ENCODE measurements around the gene EGFL7. TPM values are rescaled to one million over a fixed set of nuclear protein-coding genes. Genes with fewer than 3 reads are reported as not detected.
A peak's percentile ranks its signal among the peaks of the same experiment; 100 is the strongest.

EGFL7 gene
- polyA plus RNA-seq, 3 donors = 1.3 to 2.8 (median 2.2) TPM

- Mint-ChIP-seq H3K4me3 (no peak overlapping the region), H3K36me3 (peaks cover 15 to 22% of the 10 kb centered on the region in 2 donors), H3K27ac (peak overlapping the region in 3 of 7 donors; percentile 25 to 83 (median 46)), H3K9me3 (no peaks in the 10 kb centered on the region), H3K4me1 (peaks cover 21% of the 10 kb centered on the region), H3K27me3 (ENCODE audit: low read depth in 3 of 3) (peaks cover 15 to 45% (median 22%) of the 10 kb centered on the region in 3 donors)
- Histone ChIP-seq H3K36me3 (replicated peaks in 1 of 2; ENCODE audit: control insufficient read depth in 1 of 2, insufficient read depth in 2 of 2, low read length in 2 of 2) (peaks cover 24 to 27% of the 10 kb centered on the region in 2 donors), H3K27me3 (ENCODE audit: control insufficient read depth in 2 of 2, insufficient read depth in 2 of 2, low read length in 2 of 2) (peaks cover 0 to 19% of the 10 kb centered on the region in 2 donors), H3K79me2 (ENCODE audit: insufficient read depth, low read length) (peaks cover 6% of the 10 kb centered on the region), H3K4me3 (replicated peaks in 1 of 3; ENCODE audit: low read depth in 2 of 3, low read length in 3 of 3) (no peak overlapping the region), H3K4me1 (ENCODE audit: control insufficient read depth in 1 of 2, insufficient read depth in 2 of 2, low read length in 2 of 2) (peaks cover 16 to 21% of the 10 kb centered on the region in 2 donors), H4K20me1 (ENCODE audit: insufficient read depth, low read length) (peaks cover 47% of the 10 kb centered on the region), H3K27ac (ENCODE audit: low read depth in 1 of 2, low read length in 2 of 2) (no peak overlapping the region), H3K9me3 (replicated peaks in 1 of 2; ENCODE audit: control insufficient read depth in 1 of 2, insufficient read depth in 1 of 2, low read length in 2 of 2) (no peaks in the 10 kb centered on the region), H3K4me2 (replicated peaks; ENCODE audit: extremely low read depth, low read length, poor library complexity, severe bottlenecking) (no peak overlapping the region), H3K9ac (ENCODE audit: insufficient read depth, low read length, poor library complexity, severe bottlenecking) (no peak overlapping the region), H2AFZ (ENCODE audit: insufficient read depth, low read depth, low read length, poor library complexity, severe bottlenecking) (no peak overlapping the region)
- no peak for TF ChIP-seq CTCF (IDR thresholded peaks at IDR 0.05)
- intact Hi-C loops (cut with micrococcal nuclease) = no loop called here
- 50% methylated on average over 22 of the region's 24 CpGs for WGBS (ENCODE audit: insufficient coverage)
- peak; percentile 65 to 87 (median 81) for DNase-seq
These were observed 56.6 kb downstream of the EGFL7 start for GRCh38 chr9:136719195-136719880.

GRCh38 chr9:136720251-136720897, 57.7 kb downstream of the EGFL7 start:
- DNase-seq = no peak
- Histone ChIP-seq H3K27ac (ENCODE audit: low read depth in 1 of 2, low read length in 2 of 2) (no peak overlapping the region), H3K9me3 (replicated peaks in 1 of 2; ENCODE audit: control insufficient read depth in 1 of 2, insufficient read depth in 1 of 2, low read length in 2 of 2) (no peaks in the 10 kb centered on the region), H2AFZ (ENCODE audit: insufficient read depth, low read depth, low read length, poor library complexity, severe bottlenecking) (no peak overlapping the region), H4K20me1 (ENCODE audit: insufficient read depth, low read length) (peaks cover 58% of the 10 kb centered on the region), H3K9ac (ENCODE audit: insufficient read depth, low read length, poor library complexity, severe bottlenecking) (no peak overlapping the region), H3K4me1 (ENCODE audit: control insufficient read depth in 1 of 2, insufficient read depth in 2 of 2, low read length in 2 of 2) (peaks cover 11 to 15% of the 10 kb centered on the region in 2 donors), H3K27me3 (ENCODE audit: control insufficient read depth in 2 of 2, insufficient read depth in 2 of 2, low read length in 2 of 2) (peaks cover 0 to 9% of the 10 kb centered on the region in 2 donors), H3K36me3 (replicated peaks in 1 of 2; ENCODE audit: control insufficient read depth in 1 of 2, insufficient read depth in 2 of 2, low read length in 2 of 2) (peaks cover 34% of the 10 kb centered on the region in 2 donors), H3K4me3 (replicated peaks in 1 of 3; ENCODE audit: low read depth in 2 of 3, low read length in 3 of 3) (no peak overlapping the region), H3K4me2 (replicated peaks; ENCODE audit: extremely low read depth, low read length, poor library complexity, severe bottlenecking) (no peak overlapping the region), H3K79me2 (ENCODE audit: insufficient read depth, low read length) (peaks cover 15% of the 10 kb centered on the region)
- Mint-ChIP-seq H3K9me3 (no peaks in the 10 kb centered on the region), H3K4me3 (no peak overlapping the region), H3K4me1 (peaks cover 18% of the 10 kb centered on the region), H3K27ac (peak overlapping the region in 3 of 7 donors; percentile 8 to 46 (median 21)), H3K36me3 (peaks cover 20 to 33% of the 10 kb centered on the region in 2 donors), H3K27me3 (ENCODE audit: low read depth in 3 of 3) (peaks cover 7 to 35% (median 19%) of the 10 kb centered on the region in 3 donors)
- no peak for TF ChIP-seq CTCF (IDR thresholded peaks at IDR 0.05)
- intact Hi-C loops (cut with micrococcal nuclease) = loop anchor here in 1 of 2 donors (10.0 kb wide), 1 partner anchor 236 kb away; the partner anchor contains the start of gene SEC16A
- 85% methylated on average over 9 of the region's 20 CpGs for WGBS (ENCODE audit: insufficient coverage)
